ENCODE data around the gene LMX1A.

LMX1A gene

GRCh38 chr1:165161130-165161529 lies 195.4 kb downstream of the LMX1A start:
- no peak for TF ChIP-seq Cebpa-rat (IDR thresholded peaks at IDR 0.05)
- no peak overlapping the region for H3K4me2 ChIP-seq

GRCh38 chr1:165153182-165153581 lies 203.3 kb downstream of the LMX1A start:
- no peak for TF ChIP-seq Cebpa-rat (IDR thresholded peaks at IDR 0.05)
- no peak overlapping the region for H3K27ac ChIP-seq
- no peaks in the 10 kb centered on the region for H3K9me3 ChIP-seq (replicated peaks in 1 of 11)
- no peaks in the 10 kb centered on the region for H3K27me3 ChIP-seq
- H3K36me3 ChIP-seq, result no peaks in the 10 kb centered on the region
- no peak overlapping the region for H3K9ac ChIP-seq
- no peaks in the 10 kb centered on the region; a peak in 1 of 22 replicates for H4K20me1 ChIP-seq
- H3K4me1 ChIP-seq, result no peaks in the 10 kb centered on the region
- H3K4me3 ChIP-seq, result no peak overlapping the region
- no peak overlapping the region for H3K4me2 ChIP-seq

More at GRCh38 chr1:165161130-165161529, 195.4 kb downstream of the LMX1A start:
- Histone ChIP-seq H3K9me3 (replicated peaks in 1 of 11) (no peaks in the 10 kb centered on the region), H4K20me1 (no peaks in the 10 kb centered on the region), H3K36me3 (no peaks in the 10 kb centered on the region), H3K9ac (no peak overlapping the region), H3K27ac (no peak overlapping the region), H3K27me3 (no peaks in the 10 kb centered on the region), H3K4me3 (no peak overlapping the region), H3K4me1 (no peaks in the 10 kb centered on the region)

GRCh38 chr1:165152727-165153126 lies 203.8 kb downstream of the LMX1A start:
- Histone ChIP-seq H3K27ac (no peak overlapping the region), H3K9ac (no peak overlapping the region), H3K9me3 (replicated peaks in 1 of 11) (no peaks in the 10 kb centered on the region), H4K20me1 (no peaks in the 10 kb centered on the region; a peak in 1 of 22 replicates), H3K4me1 (no peaks in the 10 kb centered on the region), H3K36me3 (no peaks in the 10 kb centered on the region), H3K4me2 (no peak overlapping the region), H3K27me3 (no peaks in the 10 kb centered on the region), H3K4me3 (no peak overlapping the region)
- TF ChIP-seq Cebpa-rat (IDR thresholded peaks at IDR 0.05), result no peak

- H3K4me2 ChIP-seq, result no peak overlapping the region
- no peaks in the 10 kb centered on the region; a peak in 1 of 22 replicates for H4K20me1 ChIP-seq
- no peak overlapping the region for H3K4me3 ChIP-seq
- no peak for TF ChIP-seq Cebpa-rat (IDR thresholded peaks at IDR 0.05)
- no peaks in the 10 kb centered on the region for H3K9me3 ChIP-seq (replicated peaks in 1 of 11)
- no peak overlapping the region for H3K27ac ChIP-seq
- H3K27me3 ChIP-seq, result no peaks in the 10 kb centered on the region
- H3K9ac ChIP-seq, result no peak overlapping the region
- H3K4me1 ChIP-seq, result no peaks in the 10 kb centered on the region
- no peaks in the 10 kb centered on the region for H3K36me3 ChIP-seq
These were observed 204.4 kb downstream of the LMX1A start for GRCh38 chr1:165152109-165152508.

Measured in BLaER1 treated with 17β-estradiol and CSF1 and Interleukin-3, amounts not matched to agents 10 nM and 100 nM (cell line).